Breast epithelium (tissue), 3 donors: ENCODE measurements around the gene PSD2.

Experiments used
- CTCF ChIP-seq, 3 donors: fragments of 450-650 bp; IDR thresholded peaks; one replicate each; pipeline ENCODE4 v1.5.1; 2016 to 2017; ENCODE audit warnings: antibody characterized with exemption in 3 of 3, mild to moderate bottlenecking in 3 of 3, moderate library complexity in 3 of 3
- POLR2AphosphoS5 ChIP-seq, 3 donors: sonication (generic); formaldehyde crosslinking; IDR thresholded peaks; one replicate each; pipeline ENCODE4 v1.6.1; 2017; ENCODE audit warnings: antibody characterized with exemption in 3 of 3

GRCh38 chr5:139872052-139872766, 76.6 kb downstream of the PSD2 start:
- TF ChIP-seq CTCF (IDR thresholded peaks at IDR 0.05) (no peak), POLR2AphosphoS5 (IDR thresholded peaks at IDR 0.05) (no peak)
